ENCODE data around the gene EXOC3. TPM values are rescaled to one million over a fixed set of nuclear protein-coding genes. Genes with fewer than 3 reads are reported as not detected.
A peak's percentile ranks its signal among the peaks of the same experiment; 100 is the strongest.

EXOC3 gene
- polyA plus RNA-seq, 1 donor from 2014 or later, result 27.7 TPM

DNA sequence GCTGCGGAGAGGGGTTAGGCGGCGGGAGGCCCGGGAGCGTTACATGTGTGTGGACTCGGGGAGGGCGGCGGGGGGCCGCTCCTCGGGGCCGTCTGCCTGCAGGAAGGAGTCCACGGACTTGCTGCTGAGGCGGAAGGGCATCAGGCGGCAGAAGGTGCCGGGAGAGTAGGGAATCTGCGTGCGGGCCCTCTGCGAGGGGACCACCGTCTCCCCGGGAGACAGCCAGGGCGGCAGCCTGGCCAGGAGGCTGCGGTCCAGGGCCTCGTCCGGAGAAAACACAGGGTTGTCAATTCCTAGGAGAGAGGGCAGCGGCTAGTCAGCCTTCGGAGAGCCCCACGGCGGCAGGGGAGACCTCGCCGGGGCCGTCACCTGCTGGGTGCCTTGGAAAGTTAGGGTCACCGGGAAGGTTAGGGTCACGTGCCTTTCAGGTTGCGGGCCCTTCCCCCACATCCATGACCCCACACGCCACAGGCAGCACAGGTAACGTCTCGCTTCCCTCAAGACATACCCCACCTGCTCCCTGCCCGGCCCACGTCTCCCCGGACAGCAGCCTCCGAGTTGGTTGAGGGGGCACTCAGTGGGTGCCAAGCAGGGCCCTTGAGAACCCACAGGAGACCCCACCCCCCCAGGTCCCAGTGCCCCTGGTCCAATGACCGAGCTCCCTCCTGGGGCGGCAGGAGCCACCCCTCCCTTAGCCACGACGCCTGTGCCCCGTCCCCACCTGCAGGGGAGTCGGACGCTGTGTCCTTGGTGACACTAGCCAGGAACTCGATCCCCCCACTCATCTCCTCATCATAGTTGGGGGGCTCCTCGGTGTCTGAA lies 32.1 kb downstream of the EXOC3 start:
- no peaks in the 10 kb centered on the region for H3K27me3 ChIP-seq (ENCODE audit: insufficient read depth, low read depth, low read length)
- H3K36me3 ChIP-seq (ENCODE audit: insufficient read depth, low read length), result no peaks in the 10 kb centered on the region
- peak overlapping the region; percentile 61 for H3K9ac ChIP-seq (ENCODE audit: low read length)
- peak overlapping the region; percentile 37 for H3K27ac ChIP-seq (ENCODE audit: low read length)
- H3F3A ChIP-seq (ENCODE audit: insufficient read depth, low read length, poor library complexity, severe bottlenecking), result no peaks in the 10 kb centered on the region
- H3K9me2 ChIP-seq (ENCODE audit: insufficient read depth, low read length), result no peaks in the 10 kb centered on the region
- H4K20me1 ChIP-seq (ENCODE audit: insufficient read depth), result no peaks in the 10 kb centered on the region
- H3K9me3 ChIP-seq (ENCODE audit: low read length), result no peaks in the 10 kb centered on the region
- H3K79me2 ChIP-seq (replicated peaks; ENCODE audit: insufficient read depth, low read length), result no peaks in the 10 kb centered on the region
- no peak overlapping the region for H2AFZ ChIP-seq (ENCODE audit: low read depth, low read length)
- TF ChIP-seq, protein P1, sequence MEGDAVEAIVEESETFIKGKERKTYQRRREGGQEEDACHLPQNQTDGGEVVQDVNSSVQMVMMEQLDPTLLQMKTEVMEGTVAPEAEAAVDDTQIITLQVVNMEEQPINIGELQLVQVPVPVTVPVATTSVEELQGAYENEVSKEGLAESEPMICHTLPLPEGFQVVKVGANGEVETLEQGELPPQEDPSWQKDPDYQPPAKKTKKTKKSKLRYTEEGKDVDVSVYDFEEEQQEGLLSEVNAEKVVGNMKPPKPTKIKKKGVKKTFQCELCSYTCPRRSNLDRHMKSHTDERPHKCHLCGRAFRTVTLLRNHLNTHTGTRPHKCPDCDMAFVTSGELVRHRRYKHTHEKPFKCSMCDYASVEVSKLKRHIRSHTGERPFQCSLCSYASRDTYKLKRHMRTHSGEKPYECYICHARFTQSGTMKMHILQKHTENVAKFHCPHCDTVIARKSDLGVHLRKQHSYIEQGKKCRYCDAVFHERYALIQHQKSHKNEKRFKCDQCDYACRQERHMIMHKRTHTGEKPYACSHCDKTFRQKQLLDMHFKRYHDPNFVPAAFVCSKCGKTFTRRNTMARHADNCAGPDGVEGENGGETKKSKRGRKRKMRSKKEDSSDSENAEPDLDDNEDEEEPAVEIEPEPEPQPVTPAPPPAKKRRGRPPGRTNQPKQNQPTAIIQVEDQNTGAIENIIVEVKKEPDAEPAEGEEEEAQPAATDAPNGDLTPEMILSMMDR (IDR thresholded peaks at IDR 0.05; ENCODE audit: poor library complexity, severe bottlenecking), result no peak
- TF ChIP-seq EZH2 (IDR thresholded peaks at IDR 0.05; ENCODE audit: borderline replicate concordance, insufficient read depth, low read length, poor library complexity, severe bottlenecking) (no peak), RAD21 (conservative IDR thresholded peaks at IDR 0.05) (peak; percentile 19)
- H3K4me3 ChIP-seq (ENCODE audit: low read length), result peak overlapping the region; percentile 94
- H3K4me2 ChIP-seq (ENCODE audit: low read length), result peak overlapping the region; percentile 51

DNA sequence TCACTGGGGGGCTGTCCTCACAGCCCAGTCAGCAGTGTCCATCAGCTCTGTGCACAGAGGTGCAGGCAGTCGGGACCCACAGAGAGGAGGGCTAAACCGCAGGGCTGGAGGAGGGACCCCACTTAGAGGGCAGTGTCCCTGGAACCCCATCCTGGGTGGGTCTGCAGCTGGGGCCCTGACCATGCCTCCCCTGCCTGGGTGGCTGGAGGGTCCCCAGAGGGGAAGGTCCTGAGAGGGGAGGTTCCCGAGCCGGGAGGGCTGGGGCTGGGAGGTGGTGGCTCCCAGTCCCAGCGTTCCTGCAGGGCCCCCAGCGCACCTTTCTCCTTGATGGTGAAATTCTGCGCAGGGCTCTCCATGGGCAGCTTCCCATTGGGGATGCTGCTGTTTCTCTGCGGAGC lies 32.7 kb downstream of the EXOC3 start:
- no peaks in the 10 kb centered on the region for H3K27me3 ChIP-seq (ENCODE audit: insufficient read depth, low read depth, low read length)
- H4K20me1 ChIP-seq (ENCODE audit: insufficient read depth), result no peaks in the 10 kb centered on the region
- no peaks in the 10 kb centered on the region for H3K9me2 ChIP-seq (ENCODE audit: insufficient read depth, low read length)

More for the DNA sequence above, 32.7 kb downstream of the EXOC3 start:
- Histone ChIP-seq H3K36me3 (ENCODE audit: insufficient read depth, low read length) (no peaks in the 10 kb centered on the region), H3F3A (ENCODE audit: insufficient read depth, low read length, poor library complexity, severe bottlenecking) (no peaks in the 10 kb centered on the region), H3K79me2 (replicated peaks; ENCODE audit: insufficient read depth, low read length) (no peaks in the 10 kb centered on the region), H2AFZ (ENCODE audit: low read depth, low read length) (no peak overlapping the region), H3K4me3 (ENCODE audit: low read length) (peak overlapping the region; percentile 94), H3K4me2 (ENCODE audit: low read length) (no peak overlapping the region), H3K9ac (ENCODE audit: low read length) (peak overlapping the region; percentile 61), H3K9me3 (ENCODE audit: low read length) (no peaks in the 10 kb centered on the region), H3K27ac (ENCODE audit: low read length) (no peak overlapping the region)
- TF ChIP-seq, protein P2, sequence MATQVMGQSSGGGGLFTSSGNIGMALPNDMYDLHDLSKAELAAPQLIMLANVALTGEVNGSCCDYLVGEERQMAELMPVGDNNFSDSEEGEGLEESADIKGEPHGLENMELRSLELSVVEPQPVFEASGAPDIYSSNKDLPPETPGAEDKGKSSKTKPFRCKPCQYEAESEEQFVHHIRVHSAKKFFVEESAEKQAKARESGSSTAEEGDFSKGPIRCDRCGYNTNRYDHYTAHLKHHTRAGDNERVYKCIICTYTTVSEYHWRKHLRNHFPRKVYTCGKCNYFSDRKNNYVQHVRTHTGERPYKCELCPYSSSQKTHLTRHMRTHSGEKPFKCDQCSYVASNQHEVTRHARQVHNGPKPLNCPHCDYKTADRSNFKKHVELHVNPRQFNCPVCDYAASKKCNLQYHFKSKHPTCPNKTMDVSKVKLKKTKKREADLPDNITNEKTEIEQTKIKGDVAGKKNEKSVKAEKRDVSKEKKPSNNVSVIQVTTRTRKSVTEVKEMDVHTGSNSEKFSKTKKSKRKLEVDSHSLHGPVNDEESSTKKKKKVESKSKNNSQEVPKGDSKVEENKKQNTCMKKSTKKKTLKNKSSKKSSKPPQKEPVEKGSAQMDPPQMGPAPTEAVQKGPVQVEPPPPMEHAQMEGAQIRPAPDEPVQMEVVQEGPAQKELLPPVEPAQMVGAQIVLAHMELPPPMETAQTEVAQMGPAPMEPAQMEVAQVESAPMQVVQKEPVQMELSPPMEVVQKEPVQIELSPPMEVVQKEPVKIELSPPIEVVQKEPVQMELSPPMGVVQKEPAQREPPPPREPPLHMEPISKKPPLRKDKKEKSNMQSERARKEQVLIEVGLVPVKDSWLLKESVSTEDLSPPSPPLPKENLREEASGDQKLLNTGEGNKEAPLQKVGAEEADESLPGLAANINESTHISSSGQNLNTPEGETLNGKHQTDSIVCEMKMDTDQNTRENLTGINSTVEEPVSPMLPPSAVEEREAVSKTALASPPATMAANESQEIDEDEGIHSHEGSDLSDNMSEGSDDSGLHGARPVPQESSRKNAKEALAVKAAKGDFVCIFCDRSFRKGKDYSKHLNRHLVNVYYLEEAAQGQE (IDR thresholded peaks at IDR 0.05; ENCODE audit: borderline replicate concordance), result no peak
- no peak for TF ChIP-seq EP300 (conservative IDR thresholded peaks at IDR 0.05; ENCODE audit: poor library complexity, severe bottlenecking)
- TF ChIP-seq SMC3 (conservative IDR thresholded peaks at IDR 0.05; ENCODE audit: poor library complexity), result no peak
- no peak for TF ChIP-seq RAD21 (conservative IDR thresholded peaks at IDR 0.05)
- no peak for TF ChIP-seq EZH2 (IDR thresholded peaks at IDR 0.05; ENCODE audit: borderline replicate concordance, insufficient read depth, low read length, poor library complexity, severe bottlenecking)
- TF ChIP-seq, protein P1 (IDR thresholded peaks at IDR 0.05; ENCODE audit: poor library complexity, severe bottlenecking), result no peak
- TF ChIP-seq POLR2AphosphoS5 (IDR thresholded peaks at IDR 0.05), result no peak
- TF ChIP-seq MXI1 (conservative IDR thresholded peaks at IDR 0.05; ENCODE audit: poor library complexity, severe bottlenecking), result no peak
- TF ChIP-seq TAF1 (IDR thresholded peaks at IDR 0.05; ENCODE audit: low read depth), result no peak

All from neural cell (in vitro differentiated cells).